GM12872 (cell line): Measurements from ENCODE around the gene VIM.

Experiments
- CTCF ChIP-seq: IDR thresholded peaks from 3 replicates; pipeline ENCODE4 v1.5.1; 2011; ENCODE audit warnings: low read depth, mild to moderate bottlenecking, low read length, moderate library complexity; ENCODE audit not compliant: insufficient read depth

The VIM gene

GRCh38 chr10:17265468-17265867 is 37.4 kb downstream of the VIM start:
- no peak for TF ChIP-seq CTCF

- no peak for TF ChIP-seq CTCF
Measured at GRCh38 chr10:17272648-17273047, 44.6 kb downstream of the VIM start.

- TF ChIP-seq CTCF = no peak
Measured at GRCh38 chr10:17273403-17273802, 45.4 kb downstream of the VIM start.

- no peak for TF ChIP-seq CTCF
Measured at GRCh38 chr10:17276756-17277424, 48.8 kb downstream of the VIM start.

- no peak for TF ChIP-seq CTCF
Measured at GRCh38 chr10:17278607-17279240, 50.7 kb downstream of the VIM start.

GRCh38 chr10:17282311-17282710 is 54.3 kb downstream of the VIM start:
- TF ChIP-seq CTCF = no peak

- no peak for TF ChIP-seq CTCF
Measured at GRCh38 chr10:17286562-17287550, 58.8 kb downstream of the VIM start.
